ENCODE measurements around the gene ABL2. TPM values are rescaled to one million over a fixed set of nuclear protein-coding genes. Genes with fewer than 3 reads are reported as not detected.

The ABL2 gene
- total and polyA plus RNA-seq, 2 donors (not counting 1 experiment from before 2014, with no cell fraction given) = 2.6 to 20.0 TPM

GRCh38 chr1:179129702-179130473 is 99.6 kb downstream of the ABL2 start:
- peak overlapping the region; percentile 39 for H3K9ac ChIP-seq (ENCODE audit: low read length)
- ATAC-seq (ENCODE audit: low read depth) (peak; percentile 96), DNase-seq (peak; percentile 79)
- peak overlapping the region; percentile 75 for H3K27ac Mint-ChIP-seq
- H3K27me3 ChIP-seq (replicated peaks in 1 of 4; ENCODE audit: control extremely low read depth in 1 of 4, control insufficient read depth in 3 of 4, insufficient read depth in 4 of 4, low read length in 3 of 4) = no peaks in the 10 kb centered on the region
- peaks cover 4% of the 10 kb centered on the region for H3K79me2 ChIP-seq (ENCODE audit: control insufficient read depth, insufficient read depth, low read length)
- H3K4me3 Mint-ChIP-seq = peak overlapping the region; percentile 35
- peak overlapping the region; percentile 68 for H2AFZ ChIP-seq (ENCODE audit: insufficient read depth, low read depth, low read length, poor library complexity, severe bottlenecking)
- peaks cover 12 to 13% of the 10 kb centered on the region in 2 donors for H3K4me1 ChIP-seq (ENCODE audit: control insufficient read depth in 2 of 2, insufficient read depth in 2 of 2, low read length in 2 of 2)
- peaks cover 16% of the 10 kb centered on the region for H3K4me1 Mint-ChIP-seq
- H3K27me3 Mint-ChIP-seq = no peaks in the 10 kb centered on the region
- peak overlapping the region; percentile 78 to 83 for H3K27ac ChIP-seq (ENCODE audit: low read length in 2 of 2)
- H4K20me1 ChIP-seq (ENCODE audit: control insufficient read depth, insufficient read depth, low read length, poor library complexity, severe bottlenecking) = no peaks in the 10 kb centered on the region
- peaks cover 1 to 4% of the 10 kb centered on the region in 2 experiments for H3K36me3 ChIP-seq (replicated peaks in 1 of 2; ENCODE audit: control extremely low read depth in 1 of 2, control insufficient read depth in 1 of 2, extremely low read depth in 1 of 2, insufficient read depth in 2 of 2, low read length in 1 of 2)
- no peaks in the 10 kb centered on the region for H3K9me3 ChIP-seq (ENCODE audit: control extremely low read depth in 1 of 3, control insufficient read depth in 2 of 3, insufficient read depth in 1 of 3, low read length in 2 of 3)
- H3K4me2 ChIP-seq (replicated peaks; ENCODE audit: low read depth, low read length, poor library complexity, severe bottlenecking) = peak overlapping the region; percentile 55
- ChIA-PET POLR2A (no interaction called here), CTCF (interaction anchor here (0.7 to 1.9 kb wide), 4 partner anchors 9 to 587 kb away, joined by 3 to 6 read pairs (median 3); no protein-coding TSS in a partner anchor)
- WGBS (ENCODE audit: insufficient coverage) = 74% methylated on average over 5 of the region's 10 CpGs
- intact Hi-C loops (cut with micrococcal nuclease) = loop anchor here (1.0 to 10.0 kb wide), 4 partner anchors 49 to 235 kb away; partner anchors contain the start of genes ABL2, AXDND1 and SOAT1
- H3K4me3 ChIP-seq (ENCODE audit: control extremely low read depth in 1 of 5, extremely low read depth in 1 of 5, insufficient read depth in 1 of 5, low read depth in 2 of 5, low read length in 4 of 5) = peak overlapping the region in 3 of 5 experiments; percentile 10 to 42 (median 13)
- no peaks in the 10 kb centered on the region for H3K9me3 Mint-ChIP-seq (ENCODE audit: insufficient read depth)
- TF ChIP-seq CTCF (IDR thresholded peaks at IDR 0.05) (no peak), EZH2 (IDR thresholded peaks at IDR 0.05; ENCODE audit: borderline replicate concordance, insufficient read depth, low read depth, low read length, poor library complexity, severe bottlenecking) (no peak)

- POLR2A ChIA-PET = interaction anchor here (0.6 kb wide), 1 partner anchor 765 kb away, joined by 4 read pairs; no protein-coding TSS in a partner anchor
- no peaks in the 10 kb centered on the region for H3K9me3 Mint-ChIP-seq (ENCODE audit: insufficient read depth)
- CTCF ChIA-PET = interaction anchor here (0.6 to 1.9 kb wide), 4 partner anchors 8 to 48 kb away, joined by 3 to 6 read pairs (median 4); no protein-coding TSS in a partner anchor
- no peaks in the 10 kb centered on the region for H3K27me3 ChIP-seq (replicated peaks in 1 of 4; ENCODE audit: control extremely low read depth in 1 of 4, control insufficient read depth in 3 of 4, insufficient read depth in 4 of 4, low read length in 3 of 4)
- intact Hi-C loops (cut with micrococcal nuclease) = loop anchor here (2.0 to 10.0 kb wide), 2 partner anchors 96 to 164 kb away; partner anchors contain the start of genes ABL2 and SOAT1
- no peaks in the 10 kb centered on the region for H4K20me1 ChIP-seq (ENCODE audit: control insufficient read depth, insufficient read depth, low read length, poor library complexity, severe bottlenecking)
- H3K4me1 ChIP-seq (ENCODE audit: control insufficient read depth in 2 of 2, insufficient read depth in 2 of 2, low read length in 2 of 2) = peaks cover 12 to 13% of the 10 kb centered on the region in 2 donors
- peaks cover 4% of the 10 kb centered on the region for H3K79me2 ChIP-seq (ENCODE audit: control insufficient read depth, insufficient read depth, low read length)
- no peak for DNase-seq
- no peak for ATAC-seq (ENCODE audit: low read depth)
- H3K4me3 Mint-ChIP-seq = no peak overlapping the region
- peaks cover 21% of the 10 kb centered on the region for H3K4me1 Mint-ChIP-seq
- H3K27me3 Mint-ChIP-seq = no peaks in the 10 kb centered on the region
- no CpG with 5 or more reads among the region's 4 CpGs for WGBS (ENCODE audit: insufficient coverage)
- no peak overlapping the region for H3K27ac ChIP-seq (ENCODE audit: low read length in 2 of 2)
- no peak for TF ChIP-seq CTCF (IDR thresholded peaks at IDR 0.05)
- no peak for TF ChIP-seq EZH2 (IDR thresholded peaks at IDR 0.05; ENCODE audit: borderline replicate concordance, insufficient read depth, low read depth, low read length, poor library complexity, severe bottlenecking)
- H3K27ac Mint-ChIP-seq = no peak overlapping the region
- no peaks in the 10 kb centered on the region for H3K9me3 ChIP-seq (ENCODE audit: control extremely low read depth in 1 of 3, control insufficient read depth in 2 of 3, insufficient read depth in 1 of 3, low read length in 2 of 3)
- H3K4me3 ChIP-seq (ENCODE audit: control extremely low read depth in 1 of 5, extremely low read depth in 1 of 5, insufficient read depth in 1 of 5, low read depth in 2 of 5, low read length in 4 of 5) = no peak overlapping the region
- no peak overlapping the region for H2AFZ ChIP-seq (ENCODE audit: insufficient read depth, low read depth, low read length, poor library complexity, severe bottlenecking)
- no peak overlapping the region for H3K4me2 ChIP-seq (replicated peaks; ENCODE audit: low read depth, low read length, poor library complexity, severe bottlenecking)
- H3K36me3 ChIP-seq (replicated peaks in 1 of 2; ENCODE audit: control extremely low read depth in 1 of 2, control insufficient read depth in 1 of 2, extremely low read depth in 1 of 2, insufficient read depth in 2 of 2, low read length in 1 of 2) = peaks cover 1 to 4% of the 10 kb centered on the region in 2 experiments
- no peak overlapping the region for H3K9ac ChIP-seq (ENCODE audit: low read length)
These were observed 101.0 kb downstream of the ABL2 start for GRCh38 chr1:179128520-179128919.

All from B cell (primary cell).